GM19452 (cell line): ENCODE results near the gene RAB5IF.
A peak's percentile ranks its signal among the peaks of the same experiment; 100 is the strongest.
"Not testable (repeated sequence)": the region's sequence is repeated elsewhere in the genome, so short reads cannot be mapped to it uniquely, and the experiment has no call there.

Experiments
- ATAC-seq: cut with Tn5 transposase; IDR thresholded peaks from one replicate; pipeline ENCODE4 v1.9.1; 2021; ENCODE audit not compliant: unreplicated experiment

RAB5IF gene

DNA sequence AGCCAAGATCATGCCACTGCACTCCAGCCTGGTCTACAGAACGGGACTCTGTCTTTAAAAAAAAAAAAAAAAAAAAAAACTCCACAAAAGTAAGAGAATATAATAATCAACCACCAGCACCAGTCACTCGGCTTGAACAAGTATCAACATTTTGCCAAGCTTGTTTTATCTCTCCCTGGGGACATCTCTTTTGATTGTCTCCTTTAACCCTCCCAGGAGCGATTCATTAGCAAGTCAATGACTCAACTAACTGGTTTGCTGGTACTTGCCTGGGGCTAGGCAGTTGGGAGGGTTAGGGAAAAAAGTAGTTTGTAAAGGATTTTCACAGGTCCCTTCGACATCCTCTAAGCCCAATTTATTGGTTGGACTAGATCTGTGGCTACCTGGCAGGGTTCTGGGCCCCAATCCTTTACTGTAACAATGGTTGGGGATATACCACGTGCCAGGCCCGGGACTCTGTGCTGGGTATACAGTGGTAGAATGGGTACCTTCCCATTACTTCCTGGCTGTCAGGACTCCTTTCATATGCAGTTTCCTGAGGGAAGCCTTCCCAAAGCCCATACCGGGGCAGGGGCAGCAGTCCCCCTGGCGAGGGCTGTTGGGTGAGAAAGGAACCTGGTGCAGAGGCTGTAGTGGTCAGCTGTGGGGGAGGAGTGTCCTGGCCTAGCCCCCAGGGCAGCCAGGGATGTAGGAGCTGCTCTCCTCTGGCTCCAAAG, 20.0 kb upstream of the RAB5IF start:
- ATAC-seq = no peak

DNA sequence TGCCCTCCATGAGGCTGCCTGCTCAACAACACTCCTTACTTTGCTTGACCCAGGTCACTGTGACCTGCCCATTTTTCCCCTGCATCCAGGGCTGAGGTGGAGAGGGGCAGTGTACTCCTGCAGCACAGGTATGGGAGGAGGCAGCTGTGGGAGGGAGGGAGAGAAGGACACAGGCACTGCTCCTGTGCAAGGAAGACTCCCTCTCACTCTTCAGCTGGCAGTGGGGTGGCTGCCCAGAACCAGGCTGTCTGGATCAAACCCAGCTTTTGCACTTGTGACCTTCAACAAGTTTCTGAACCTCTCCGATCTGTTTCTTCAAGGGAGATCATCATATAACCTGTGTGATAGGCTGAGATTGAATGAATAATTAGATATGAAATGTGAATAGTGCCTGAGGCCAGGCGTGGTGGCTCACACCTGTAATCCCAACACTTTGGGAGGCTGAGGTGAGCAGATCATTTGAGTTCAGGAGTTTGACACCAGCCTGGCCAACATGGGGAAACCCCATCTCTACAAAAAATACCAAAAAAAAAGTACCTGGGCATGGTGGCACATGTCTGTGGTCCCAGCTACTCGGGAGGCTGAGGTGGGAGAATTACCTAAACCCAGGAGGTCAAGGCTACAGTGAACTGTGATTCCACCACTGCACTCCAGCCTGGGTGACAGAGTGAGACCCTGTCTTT, 18.1 kb upstream of the RAB5IF start:
- no peak for ATAC-seq

DNA sequence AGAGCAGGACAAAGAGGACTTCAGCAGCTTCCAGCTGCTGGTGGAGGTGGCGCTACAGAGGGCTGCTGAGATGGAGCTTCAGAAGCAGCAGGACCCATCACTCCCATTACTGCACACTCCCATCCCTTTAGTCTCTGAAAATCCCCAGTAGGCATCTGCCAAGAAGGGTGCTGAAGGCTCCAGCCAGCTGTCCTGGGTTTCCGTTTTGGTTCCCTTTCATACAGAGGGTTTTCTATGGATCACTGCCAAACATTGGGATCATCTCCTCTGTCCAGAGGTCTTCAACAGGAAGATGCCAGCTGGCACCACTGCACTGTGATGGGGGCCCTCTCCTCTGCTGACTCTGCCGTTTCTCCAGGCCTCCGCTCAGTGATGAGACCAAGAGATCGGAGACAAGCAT, 14.3 kb upstream of the RAB5IF start:
- ATAC-seq = no peak

- no peak for ATAC-seq
These were observed 13.5 kb upstream of the RAB5IF start for GRCh38 chr20:36591854-36592641.

DNA sequence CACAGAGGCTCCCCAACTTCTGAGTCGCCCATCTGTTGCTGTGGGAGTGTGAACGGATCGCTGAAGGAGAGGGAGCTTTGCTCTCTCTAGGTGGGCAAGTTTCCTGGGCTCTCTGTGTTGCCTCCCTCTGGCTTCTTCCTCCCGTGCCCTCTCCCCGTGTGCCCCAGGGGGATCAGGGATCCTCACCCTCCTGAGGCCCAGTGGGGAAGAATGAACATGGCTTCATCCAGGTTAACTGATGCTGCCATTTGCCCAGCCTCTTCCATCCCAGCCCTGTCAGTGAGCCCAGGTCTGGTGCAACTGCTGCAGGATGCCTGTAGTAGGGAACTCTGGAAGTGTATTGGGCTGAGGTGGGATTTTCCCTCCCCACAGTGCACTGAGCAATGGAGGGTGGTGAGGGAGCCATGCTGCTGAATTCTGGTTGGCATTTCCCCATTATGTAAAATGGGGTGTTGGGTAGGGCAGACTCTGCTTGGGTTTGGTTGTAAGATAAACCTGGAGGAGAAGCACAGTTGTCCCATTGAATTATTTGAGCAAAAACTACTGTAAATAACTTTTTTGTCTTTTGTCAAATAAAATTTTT, 12.1 kb upstream of the RAB5IF start:
- no peak for ATAC-seq

- no peak for ATAC-seq
These were observed 5.7 kb upstream of the RAB5IF start for GRCh38 chr20:36599912-36600345.

- ATAC-seq = no peak
These were observed 4.0 kb upstream of the RAB5IF start for GRCh38 chr20:36601540-36601939.

GRCh38 chr20:36604952-36605398, 604 bp upstream of the RAB5IF start:
- ATAC-seq = peak; percentile 37

- no peak for ATAC-seq
These were observed 833 bp downstream of the RAB5IF start for GRCh38 chr20:36606158-36607066.

GRCh38 chr20:36607586-36608387, 2.2 kb downstream of the RAB5IF start:
- no peak for ATAC-seq

GRCh38 chr20:36608388-36608728, 2.8 kb downstream of the RAB5IF start:
- not testable (repeated sequence) for ATAC-seq

GRCh38 chr20:36611625-36612024, 6.0 kb downstream of the RAB5IF start:
- no peak for ATAC-seq

GRCh38 chr20:36613974-36614373, 8.4 kb downstream of the RAB5IF start:
- no peak for ATAC-seq

DNA sequence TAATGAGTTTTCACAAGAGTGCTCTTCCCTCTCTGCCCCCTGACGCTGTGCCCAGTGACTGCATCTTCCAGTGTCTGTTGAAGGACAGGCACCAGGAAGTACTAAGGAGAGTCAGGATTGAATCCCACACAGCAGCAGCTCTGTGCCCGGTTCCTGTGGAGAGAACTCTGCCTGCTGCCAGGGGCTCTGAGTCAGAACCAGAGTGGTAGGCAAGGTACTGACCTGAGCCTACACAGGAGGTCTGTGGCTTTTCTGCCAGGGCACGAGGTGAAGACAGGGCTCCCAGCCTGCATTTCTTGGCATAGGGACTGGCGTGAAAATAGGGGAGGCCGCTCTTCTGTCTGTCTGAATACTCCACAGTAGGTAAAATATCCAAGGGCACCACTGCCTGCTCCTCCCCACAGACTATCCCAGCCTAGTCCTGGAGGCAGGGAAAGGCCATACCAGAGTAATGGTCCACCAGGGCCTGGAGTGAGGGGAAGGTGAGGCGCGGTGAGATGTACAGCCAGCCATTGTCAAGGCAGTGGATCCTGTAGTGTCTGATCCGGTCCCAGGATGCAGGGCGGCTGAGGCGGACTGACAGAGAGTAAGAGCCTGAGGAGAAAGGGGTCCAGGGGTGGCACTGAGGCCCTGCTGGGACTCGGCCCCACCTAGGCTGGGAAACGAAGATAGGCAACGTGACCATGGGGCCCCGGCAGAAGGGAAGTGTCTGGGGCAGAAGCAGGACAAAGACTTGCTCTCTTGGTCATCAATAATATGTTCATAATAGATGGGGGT, 9.4 kb downstream of the RAB5IF start:
- no peak for ATAC-seq

DNA sequence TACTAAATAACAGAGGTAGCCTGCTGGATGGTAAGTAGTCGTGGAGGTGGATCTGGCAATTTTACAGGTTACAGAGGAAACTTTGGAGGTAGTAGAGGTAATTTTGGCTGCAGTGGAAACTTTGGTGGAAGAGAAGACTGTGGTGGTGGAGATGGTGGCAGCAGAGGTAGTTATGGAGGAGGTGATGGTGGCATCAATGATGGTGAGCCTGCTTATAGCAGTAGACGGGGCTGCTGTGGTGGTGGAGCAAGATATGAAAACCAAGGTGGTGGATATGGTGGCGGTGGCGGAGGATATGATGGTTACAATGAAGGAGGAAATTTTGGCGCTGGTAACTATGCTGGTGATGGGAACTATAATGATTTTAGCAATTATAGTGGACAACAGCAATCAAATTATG, 15.3 kb downstream of the RAB5IF start:
- no peak for ATAC-seq

- no peak for ATAC-seq
These were observed 17.9 kb downstream of the RAB5IF start for GRCh38 chr20:36623444-36623843.

GRCh38 chr20:36624068-36624943, 18.7 kb downstream of the RAB5IF start:
- ATAC-seq = no peak

- ATAC-seq = no peak
These were observed 19.4 kb downstream of the RAB5IF start for GRCh38 chr20:36624944-36625324.
